ENCODE data around the gene ZBBX. TPM values are rescaled to one million over a fixed set of nuclear protein-coding genes. Genes with fewer than 3 reads are reported as not detected.

The ZBBX gene
- total and polyA plus RNA-seq, 7 donors, result not detected

DNA sequence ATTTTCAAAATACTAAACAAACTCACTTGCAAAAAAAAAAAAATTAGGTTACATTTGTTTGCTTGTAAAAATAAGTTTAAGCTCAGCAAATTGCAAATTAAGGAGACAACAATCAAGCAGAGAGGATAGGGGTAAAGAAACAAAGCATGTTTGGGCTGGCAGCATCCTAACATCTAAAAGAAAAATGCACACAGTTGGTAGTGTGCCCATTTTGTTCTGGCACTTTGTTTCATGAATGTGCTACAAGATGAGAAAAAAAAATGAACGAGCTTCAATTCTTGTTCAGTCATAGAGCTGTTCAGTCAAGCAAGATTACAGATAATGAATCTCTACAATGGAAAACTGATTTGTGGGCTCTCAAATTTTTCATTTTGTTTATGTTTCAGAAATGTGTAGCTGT, 17.7 kb upstream of the ZBBX start:
- intact Hi-C loops (cut with DNase I), result no loop called here
- TF ChIP-seq, protein P1, sequence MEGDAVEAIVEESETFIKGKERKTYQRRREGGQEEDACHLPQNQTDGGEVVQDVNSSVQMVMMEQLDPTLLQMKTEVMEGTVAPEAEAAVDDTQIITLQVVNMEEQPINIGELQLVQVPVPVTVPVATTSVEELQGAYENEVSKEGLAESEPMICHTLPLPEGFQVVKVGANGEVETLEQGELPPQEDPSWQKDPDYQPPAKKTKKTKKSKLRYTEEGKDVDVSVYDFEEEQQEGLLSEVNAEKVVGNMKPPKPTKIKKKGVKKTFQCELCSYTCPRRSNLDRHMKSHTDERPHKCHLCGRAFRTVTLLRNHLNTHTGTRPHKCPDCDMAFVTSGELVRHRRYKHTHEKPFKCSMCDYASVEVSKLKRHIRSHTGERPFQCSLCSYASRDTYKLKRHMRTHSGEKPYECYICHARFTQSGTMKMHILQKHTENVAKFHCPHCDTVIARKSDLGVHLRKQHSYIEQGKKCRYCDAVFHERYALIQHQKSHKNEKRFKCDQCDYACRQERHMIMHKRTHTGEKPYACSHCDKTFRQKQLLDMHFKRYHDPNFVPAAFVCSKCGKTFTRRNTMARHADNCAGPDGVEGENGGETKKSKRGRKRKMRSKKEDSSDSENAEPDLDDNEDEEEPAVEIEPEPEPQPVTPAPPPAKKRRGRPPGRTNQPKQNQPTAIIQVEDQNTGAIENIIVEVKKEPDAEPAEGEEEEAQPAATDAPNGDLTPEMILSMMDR (IDR thresholded peaks at IDR 0.05), result no peak
- WGBS, 3 donors, result 16 to 33% (median 26%) methylated on average over 1 of the region's 1 CpG
- ATAC-seq (no peak), DNase-seq (no peak)
- no peaks in the 10 kb centered on the region for H3K27me3 ChIP-seq (ENCODE audit: insufficient read depth in 3 of 3, low read length in 2 of 3)
- H3K36me3 ChIP-seq (ENCODE audit: insufficient read depth in 1 of 2, low read depth in 1 of 2), result no peaks in the 10 kb centered on the region
- no peak overlapping the region for H3K4me3 ChIP-seq
- H3K4me1 ChIP-seq, result no peaks in the 10 kb centered on the region
- no peaks in the 10 kb centered on the region for H3K9me3 ChIP-seq
- no peak overlapping the region for H3K27ac ChIP-seq

- Histone ChIP-seq H3K9me3 (no peaks in the 10 kb centered on the region), H3K27me3 (ENCODE audit: insufficient read depth in 3 of 3, low read length in 2 of 3) (no peaks in the 10 kb centered on the region), H3K27ac (no peak overlapping the region), H3K4me3 (no peak overlapping the region), H3K36me3 (ENCODE audit: insufficient read depth in 1 of 2, low read depth in 1 of 2) (no peaks in the 10 kb centered on the region), H3K4me1 (no peaks in the 10 kb centered on the region)
- no peak for ATAC-seq
- DNase-seq, result no peak
- TF ChIP-seq, protein P1 (IDR thresholded peaks at IDR 0.05), result no peak
- WGBS, 3 donors, result 63 to 79% (median 72%) methylated on average over 2 of the region's 2 CpGs
- intact Hi-C loops (cut with DNase I), result no loop called here
These were observed 16.0 kb upstream of the ZBBX start for GRCh38 chr3:167396075-167396474.

GRCh38 chr3:167394003-167394402, 13.9 kb upstream of the ZBBX start:
- WGBS, 3 donors, result 40 to 54% (median 43%) methylated on average over 2 of the region's 2 CpGs
- Histone ChIP-seq H3K4me3 (no peak overlapping the region), H3K36me3 (ENCODE audit: insufficient read depth in 1 of 2, low read depth in 1 of 2) (no peaks in the 10 kb centered on the region), H3K27me3 (ENCODE audit: insufficient read depth in 3 of 3, low read length in 2 of 3) (no peaks in the 10 kb centered on the region), H3K27ac (no peak overlapping the region), H3K4me1 (no peaks in the 10 kb centered on the region), H3K9me3 (no peaks in the 10 kb centered on the region)
- DNase-seq, result no peak
- intact Hi-C loops (cut with DNase I), result no loop called here
- no peak for ATAC-seq
- TF ChIP-seq, protein P1 (IDR thresholded peaks at IDR 0.05), result no peak

DNA sequence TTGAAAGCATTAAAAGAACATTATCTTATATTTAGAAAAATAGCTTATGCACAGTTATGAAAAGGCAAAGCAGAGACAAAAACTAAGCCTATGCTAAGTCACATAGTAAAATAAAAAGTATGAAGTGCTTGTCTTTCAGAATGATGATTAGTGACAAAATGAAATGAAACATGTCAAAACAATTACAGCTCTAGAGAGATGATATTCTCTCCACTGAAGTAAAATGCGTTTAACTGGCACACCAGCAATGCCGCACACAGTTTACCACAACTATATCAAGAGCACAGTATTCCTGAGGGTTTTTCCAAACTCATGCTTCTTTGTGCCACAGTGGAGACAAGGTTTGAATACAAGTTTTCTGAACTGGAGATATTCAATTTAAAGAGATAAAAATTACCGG, 2.1 kb upstream of the ZBBX start:
- H3K9me3 ChIP-seq, result no peaks in the 10 kb centered on the region
- no peaks in the 10 kb centered on the region for H3K27me3 ChIP-seq (ENCODE audit: insufficient read depth in 3 of 3, low read length in 2 of 3)
- intact Hi-C loops (cut with DNase I), result loop anchor here (5.0 to 10.0 kb wide), 3 partner anchors 300 to 505 kb away; no protein-coding TSS in a partner anchor
- ATAC-seq (no peak), DNase-seq (no peak)
- 94 to 96% (median 96%) methylated on average over 3 of the region's 3 CpGs for WGBS, 3 donors
- no peak overlapping the region for H3K4me3 ChIP-seq
- no peaks in the 10 kb centered on the region for H3K4me1 ChIP-seq
- no peak overlapping the region for H3K27ac ChIP-seq
- TF ChIP-seq, protein P1 (IDR thresholded peaks at IDR 0.05), result no peak
- H3K36me3 ChIP-seq (ENCODE audit: insufficient read depth in 1 of 2, low read depth in 1 of 2), result no peaks in the 10 kb centered on the region

DNA sequence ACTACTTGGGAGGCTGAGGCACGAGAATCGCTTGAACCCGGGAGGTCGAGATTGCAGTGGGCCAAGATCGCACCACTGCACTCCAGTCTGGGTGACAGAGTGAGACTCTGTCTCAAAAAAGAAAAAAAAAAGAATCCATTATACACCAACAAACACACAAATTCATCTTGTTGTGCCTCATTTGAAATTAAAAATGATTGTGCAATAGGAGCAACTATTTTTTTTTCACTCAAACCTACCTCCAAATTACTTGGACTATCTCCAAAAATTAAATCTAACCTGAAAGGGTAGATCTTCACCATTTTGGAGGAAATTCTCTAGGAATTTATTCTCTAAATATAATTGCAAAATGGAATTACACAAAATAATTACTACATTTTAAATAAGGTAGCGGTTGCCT, 4.6 kb downstream of the ZBBX start:
- H3K4me1 ChIP-seq, result no peaks in the 10 kb centered on the region
- no peaks in the 10 kb centered on the region for H3K9me3 ChIP-seq
- TF ChIP-seq, protein P1 (IDR thresholded peaks at IDR 0.05), result no peak
- H3K27me3 ChIP-seq (ENCODE audit: insufficient read depth in 3 of 3, low read length in 2 of 3), result no peaks in the 10 kb centered on the region
- H3K27ac ChIP-seq, result no peak overlapping the region
- no peak for DNase-seq
- 88 to 100% (median 96%) methylated on average over 6 of the region's 6 CpGs for WGBS, 3 donors
- intact Hi-C loops (cut with DNase I), result loop anchor here in 1 of 2 donors (5.0 kb wide), 1 partner anchor 507 kb away; no protein-coding TSS in a partner anchor
- H3K36me3 ChIP-seq (ENCODE audit: insufficient read depth in 1 of 2, low read depth in 1 of 2), result no peaks in the 10 kb centered on the region
- no peak for ATAC-seq
- H3K4me3 ChIP-seq, result no peak overlapping the region
